HG03066 (cell line): Measurements from ENCODE around the gene UIMC1.

Experiments
- ATAC-seq: cut with Tn5 transposase; IDR thresholded peaks from one replicate; pipeline ENCODE4 v1.9.1; 2021; ENCODE audit warnings: low read depth; ENCODE audit not compliant: unreplicated experiment

Gene UIMC1

DNA sequence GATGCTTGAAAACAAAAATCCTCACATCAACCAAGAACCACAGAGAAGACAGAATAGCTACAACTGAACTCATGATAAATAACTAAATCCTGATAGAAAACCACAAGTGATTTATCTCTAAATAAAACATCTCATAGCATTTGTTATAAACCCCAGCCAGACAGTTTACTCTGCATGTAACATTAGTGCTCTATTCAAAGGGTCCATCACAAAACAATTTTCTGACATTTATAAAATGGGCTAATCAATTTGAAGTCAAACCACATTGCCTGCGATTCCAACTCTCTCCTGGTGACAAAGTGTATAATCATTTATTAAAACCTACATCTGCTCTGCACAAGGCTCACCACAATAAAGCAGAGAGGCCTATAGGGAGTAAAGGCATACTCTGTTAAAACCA is 49.8 kb downstream of the UIMC1 start:
- ATAC-seq = no peak

DNA sequence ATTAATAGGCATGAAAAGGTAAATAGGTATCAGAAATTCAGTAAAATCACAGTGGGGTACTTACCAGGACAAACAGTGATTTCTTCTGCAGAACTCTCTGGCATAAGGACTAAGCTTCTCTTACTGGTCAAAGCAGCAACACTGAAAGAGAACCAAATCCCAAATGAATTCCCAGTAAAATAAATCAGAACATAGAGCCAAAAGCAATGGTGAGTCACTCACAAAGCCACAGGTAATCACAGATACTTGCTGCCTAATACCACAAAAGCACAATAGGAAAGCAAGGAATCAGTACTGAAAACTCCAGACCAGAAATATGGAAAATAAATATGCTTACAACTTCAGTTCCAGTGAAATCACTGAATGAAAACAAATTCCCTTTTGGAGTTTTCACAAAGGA is 50.7 kb downstream of the UIMC1 start:
- ATAC-seq = no peak

DNA sequence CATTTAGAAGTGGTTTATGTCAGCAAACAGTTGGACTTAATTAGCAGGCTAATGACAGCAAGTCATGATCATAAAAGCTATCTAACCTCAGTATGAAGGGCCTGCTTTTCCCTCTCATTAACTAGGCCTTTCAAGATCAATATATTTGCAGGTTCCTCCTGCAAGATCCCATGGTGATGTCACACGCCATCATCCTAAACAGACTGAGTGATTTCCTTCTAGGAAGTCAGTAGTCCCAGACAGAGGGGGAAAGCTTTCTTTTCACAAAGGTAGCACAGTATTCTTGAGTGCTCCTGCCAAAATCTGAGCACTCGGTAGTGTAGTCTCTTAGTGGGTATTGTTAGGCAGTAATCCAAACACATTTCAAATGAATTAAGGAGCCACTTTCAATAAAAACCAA is 52.5 kb downstream of the UIMC1 start:
- no peak for ATAC-seq

DNA sequence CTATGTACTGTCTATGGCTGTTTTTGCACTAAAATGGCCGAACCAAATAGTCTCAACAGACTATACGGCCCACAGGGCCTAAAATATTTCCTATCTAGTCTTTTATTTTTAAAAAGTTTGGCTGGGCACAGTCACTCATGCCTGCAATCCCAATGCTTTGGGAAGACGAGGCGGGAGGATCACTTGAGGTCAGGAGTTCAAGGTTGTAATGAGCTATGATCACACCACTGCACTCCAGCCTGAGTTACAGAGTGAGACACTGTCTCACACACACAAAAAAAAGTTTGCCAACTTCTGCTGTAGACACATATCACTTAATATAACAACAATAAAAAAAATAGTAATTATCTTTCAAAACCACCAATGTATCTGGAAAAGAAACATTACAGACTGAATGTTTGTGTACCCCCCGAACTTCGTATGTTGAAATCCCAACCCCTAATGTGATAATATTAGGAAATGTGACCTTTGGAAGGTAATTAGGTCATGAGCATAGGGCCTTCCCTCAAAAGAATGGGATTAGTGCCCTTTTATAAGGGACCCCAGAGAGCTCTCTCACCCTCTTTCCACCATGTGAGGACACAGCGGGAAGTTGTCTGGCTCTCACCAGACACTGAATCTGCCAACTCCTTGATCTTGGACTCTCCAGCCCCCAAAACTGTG is 53.9 kb downstream of the UIMC1 start:
- ATAC-seq = no peak

DNA sequence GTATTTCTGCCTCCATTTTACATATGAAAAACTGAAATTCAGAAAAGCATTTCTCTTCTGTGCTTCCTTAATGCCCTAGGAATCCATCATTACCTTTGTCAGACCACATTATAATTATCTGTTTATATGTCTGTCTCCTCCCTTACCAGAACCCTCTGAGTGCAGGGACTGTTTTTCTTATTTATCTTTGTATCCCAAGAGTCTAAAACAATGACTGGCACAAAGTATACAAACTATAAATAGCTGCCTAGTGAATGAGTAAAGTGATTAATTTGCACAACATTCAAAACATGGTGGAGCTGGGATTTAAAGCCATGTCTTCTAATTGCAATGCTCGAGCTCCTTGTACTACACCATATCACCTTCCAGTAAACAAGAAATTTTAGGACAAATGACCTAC is 58.1 kb downstream of the UIMC1 start:
- no peak for ATAC-seq

DNA sequence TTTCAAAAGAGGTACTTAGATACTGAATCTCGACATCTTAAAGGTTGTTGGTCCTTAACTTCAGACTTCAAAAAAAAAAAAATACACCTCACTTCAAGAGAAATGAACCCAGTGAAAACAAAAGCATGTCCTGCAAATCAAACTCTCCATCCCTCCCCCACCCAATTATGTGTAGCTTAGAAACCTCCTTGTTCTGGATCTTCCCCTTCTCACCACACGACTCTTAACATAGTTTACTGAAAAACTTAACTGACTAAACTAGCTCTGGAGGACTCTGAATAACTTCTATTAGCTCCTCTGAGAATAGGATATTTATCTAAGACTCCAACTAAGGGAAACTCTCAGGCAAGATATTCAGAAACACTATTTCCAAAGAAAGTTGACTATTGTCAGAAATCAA is 58.7 kb downstream of the UIMC1 start:
- no peak for ATAC-seq

DNA sequence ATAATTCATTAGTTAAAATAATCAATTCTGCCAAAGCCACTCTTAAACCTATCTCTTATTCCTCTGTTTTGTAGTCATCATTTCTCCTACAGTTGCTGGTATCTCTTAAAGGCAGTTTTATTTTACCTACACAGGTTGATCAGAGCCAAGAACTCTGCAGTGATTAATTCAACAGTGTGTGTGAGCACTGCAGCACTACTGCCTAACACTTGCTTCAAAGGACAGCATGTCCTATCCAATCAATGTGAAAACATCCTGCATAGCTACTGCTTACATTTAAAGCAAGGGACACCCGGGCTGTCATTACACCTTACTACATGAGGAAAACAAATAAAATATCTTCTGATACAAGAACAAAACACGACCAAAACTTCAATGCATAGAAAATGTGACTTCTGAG is 62.3 kb downstream of the UIMC1 start:
- no peak for ATAC-seq

DNA sequence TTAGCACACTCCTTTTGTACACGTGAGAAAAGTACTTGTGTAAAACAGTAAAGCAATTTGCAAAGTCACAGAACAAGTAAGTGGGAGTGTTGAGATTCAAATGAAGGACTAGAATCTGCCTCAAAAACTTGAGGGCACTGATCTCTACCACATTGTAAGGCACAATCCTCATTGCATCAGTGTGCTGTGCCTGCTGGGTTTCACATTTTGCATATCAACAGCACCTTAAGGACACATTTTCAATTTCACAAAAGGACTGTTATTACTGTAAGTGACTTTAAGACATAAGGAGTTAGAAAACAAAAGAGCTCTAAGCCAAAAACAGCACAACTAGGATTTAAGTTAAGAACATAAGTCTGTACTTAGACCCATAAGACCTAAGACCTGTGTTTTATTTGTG is 62.8 kb downstream of the UIMC1 start:
- ATAC-seq = no peak

DNA sequence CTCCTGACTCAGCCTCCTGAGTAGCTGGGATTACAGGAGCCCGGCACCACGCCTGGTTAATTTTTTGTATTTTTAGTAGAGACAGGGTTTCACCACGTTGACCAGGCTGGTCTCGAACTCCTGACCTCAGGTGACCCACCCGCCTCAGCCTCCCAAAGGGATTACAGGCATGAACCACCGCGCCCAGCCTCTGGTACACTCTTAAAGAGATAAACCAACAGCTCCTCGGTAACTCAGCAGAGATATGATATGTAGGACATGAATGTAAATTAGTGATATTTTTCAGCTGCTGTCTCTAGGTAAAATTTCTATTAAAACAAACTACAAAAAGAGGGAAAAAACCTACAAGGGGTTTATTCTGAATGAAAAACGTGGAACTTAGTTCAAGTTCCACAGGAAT is 64.6 kb downstream of the UIMC1 start:
- no peak for ATAC-seq

DNA sequence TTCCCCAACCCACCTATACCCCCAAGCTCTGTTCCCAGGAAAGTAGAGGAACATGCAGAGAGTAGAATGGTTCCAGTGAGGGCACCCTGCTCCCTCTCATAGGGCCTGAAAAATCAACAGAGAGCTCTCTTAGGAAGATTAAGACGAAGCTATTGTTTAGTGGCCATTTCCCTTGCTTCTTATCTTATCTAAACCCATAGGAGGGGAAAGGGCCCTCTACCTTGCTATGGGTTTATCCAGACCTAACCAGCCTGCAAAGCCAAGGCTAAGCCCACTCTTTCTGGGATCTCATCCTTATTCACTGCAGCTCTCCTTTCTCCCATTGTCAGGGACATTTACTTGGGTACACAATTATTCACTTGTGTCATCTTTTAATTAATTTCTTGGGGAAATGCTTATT is 68.1 kb downstream of the UIMC1 start:
- ATAC-seq = no peak

DNA sequence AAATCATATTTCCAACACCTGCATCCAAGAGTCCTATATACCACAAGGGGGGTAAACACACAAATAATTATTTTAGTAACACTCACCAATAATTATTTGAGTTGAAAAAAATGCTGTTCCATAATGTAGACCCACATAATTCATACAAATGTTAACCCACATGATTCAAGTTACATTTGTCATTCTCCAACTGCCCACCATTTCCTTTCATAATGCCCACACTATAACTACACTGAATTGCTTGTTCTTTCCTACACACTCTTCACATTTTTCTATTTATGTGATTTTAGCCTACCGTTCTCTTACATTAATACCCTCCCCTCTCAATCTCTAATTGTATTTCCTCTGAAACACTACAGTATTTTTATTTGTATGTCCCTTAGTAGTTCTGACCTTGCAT is 71.6 kb downstream of the UIMC1 start:
- ATAC-seq = no peak

DNA sequence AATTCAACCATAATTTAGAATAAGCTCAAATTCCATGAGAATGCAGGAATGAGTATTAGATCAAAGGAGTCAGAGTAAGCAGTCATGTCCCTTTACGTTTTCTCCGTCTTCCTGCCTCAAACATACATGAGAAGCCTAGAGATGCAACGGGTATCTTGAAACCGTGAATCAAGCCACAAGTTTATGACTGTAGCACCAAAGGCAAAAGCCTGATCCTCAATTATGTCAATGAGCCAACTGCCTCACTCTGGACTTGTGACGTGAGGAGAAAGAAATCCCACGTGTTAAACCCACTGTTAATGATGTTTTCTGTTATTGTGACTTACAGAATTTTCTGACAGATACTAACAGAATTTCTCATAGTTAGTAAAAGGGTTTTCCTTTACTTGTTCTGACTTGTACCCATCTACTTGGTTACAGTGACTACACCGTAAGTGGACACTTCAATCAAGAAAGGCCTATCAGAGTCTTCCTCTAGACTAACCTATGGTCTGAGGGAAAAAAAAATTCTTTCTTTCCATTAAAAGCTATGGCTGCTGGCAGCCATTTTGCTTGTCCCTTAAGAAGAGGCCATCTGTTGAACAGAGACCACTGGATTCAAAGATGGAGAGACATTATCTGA is 72.2 kb downstream of the UIMC1 start:
- no peak for ATAC-seq

DNA sequence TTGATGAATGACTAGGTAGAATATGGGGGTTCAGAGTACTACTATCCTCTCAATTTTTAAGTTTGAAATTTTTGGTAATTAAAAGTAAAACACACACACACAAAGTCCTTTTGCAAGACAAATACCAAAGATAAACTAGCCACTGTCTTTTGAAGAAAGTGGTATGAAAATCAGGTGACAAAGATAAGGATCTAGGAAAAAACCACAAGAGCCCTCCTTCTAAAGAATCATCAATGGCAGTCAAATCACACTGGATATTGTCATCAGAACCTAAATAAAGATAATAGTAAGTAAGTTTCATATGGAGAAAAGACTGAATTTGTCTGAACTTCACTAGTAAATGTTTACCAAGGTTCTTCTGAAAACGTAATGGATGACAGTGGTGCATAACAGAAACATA is 76.9 kb downstream of the UIMC1 start:
- ATAC-seq = no peak

DNA sequence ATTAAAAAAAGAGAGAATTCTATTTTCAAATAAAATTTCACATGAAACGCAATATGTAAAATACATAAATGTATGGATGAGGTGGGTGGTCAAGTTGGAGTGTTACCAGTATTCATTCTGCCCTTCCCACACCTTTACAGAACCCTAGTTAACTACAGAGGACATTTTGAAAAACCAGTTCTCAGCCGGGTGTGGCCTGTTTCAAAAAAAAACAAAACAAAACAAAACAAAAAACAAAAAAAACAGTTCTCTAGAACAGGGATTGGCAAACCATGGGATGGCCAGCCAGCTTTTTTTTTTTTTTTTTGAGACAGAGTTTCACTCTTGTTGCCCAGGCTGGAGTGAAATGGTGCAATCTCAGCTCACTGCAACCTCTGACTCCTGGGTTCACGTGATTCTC is 79.0 kb downstream of the UIMC1 start:
- ATAC-seq = no peak

DNA sequence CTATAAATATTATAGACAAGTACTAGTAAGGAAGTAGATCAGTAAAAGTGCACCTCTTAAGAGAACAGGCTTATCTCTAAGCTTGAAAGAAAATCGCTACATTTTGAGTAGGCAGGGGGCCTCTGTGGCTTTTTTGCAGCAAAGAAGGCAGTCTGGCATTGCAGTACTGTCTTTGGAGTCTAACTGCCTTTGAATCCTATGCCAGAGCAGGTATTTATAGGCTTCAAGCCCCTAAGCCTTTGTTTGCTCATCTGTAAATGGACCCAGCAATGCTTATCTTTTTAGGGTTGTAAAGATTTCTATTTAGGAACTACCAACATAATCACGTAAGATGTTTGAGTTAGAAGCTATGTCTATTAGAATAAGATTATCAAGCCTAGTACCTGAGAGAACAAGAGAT is 83.8 kb downstream of the UIMC1 start:
- ATAC-seq = no peak

DNA sequence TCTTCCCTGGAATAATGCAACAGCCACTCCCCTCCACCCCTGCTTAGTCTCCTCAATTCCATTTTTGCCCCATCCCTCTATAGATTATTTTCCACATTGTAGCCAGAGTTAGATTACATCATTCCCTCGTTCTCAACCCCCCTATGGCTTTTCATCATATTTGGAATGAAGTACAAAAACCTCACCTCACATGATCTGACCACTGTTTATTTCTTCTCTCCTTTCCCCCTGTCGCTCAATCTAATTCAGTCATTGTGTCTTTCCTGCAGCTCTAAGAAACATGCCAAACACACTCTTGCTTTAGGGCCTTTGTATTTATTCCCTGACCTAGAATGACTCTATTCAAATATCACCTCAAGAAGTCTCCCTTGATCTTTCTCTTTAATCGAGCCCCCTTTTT is 84.9 kb downstream of the UIMC1 start:
- ATAC-seq = no peak

DNA sequence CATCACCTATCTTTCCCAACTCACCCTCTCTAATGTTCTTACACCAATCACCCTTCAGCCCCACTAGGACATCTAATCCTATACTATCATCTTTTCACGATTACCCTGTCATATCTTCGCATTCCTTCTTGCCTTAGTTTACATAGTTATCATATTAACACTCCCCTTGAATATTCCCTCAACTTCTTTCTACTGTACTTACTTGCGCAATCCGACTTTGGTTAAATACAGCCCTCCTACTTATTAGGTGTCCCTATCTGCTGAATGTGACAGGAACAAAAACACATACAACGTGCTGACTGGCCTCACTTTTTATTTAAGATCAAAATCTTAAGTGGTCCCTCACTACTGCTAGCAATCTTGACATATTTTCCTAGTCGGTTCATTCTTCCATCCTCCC is 88.0 kb downstream of the UIMC1 start:
- ATAC-seq = no peak

DNA sequence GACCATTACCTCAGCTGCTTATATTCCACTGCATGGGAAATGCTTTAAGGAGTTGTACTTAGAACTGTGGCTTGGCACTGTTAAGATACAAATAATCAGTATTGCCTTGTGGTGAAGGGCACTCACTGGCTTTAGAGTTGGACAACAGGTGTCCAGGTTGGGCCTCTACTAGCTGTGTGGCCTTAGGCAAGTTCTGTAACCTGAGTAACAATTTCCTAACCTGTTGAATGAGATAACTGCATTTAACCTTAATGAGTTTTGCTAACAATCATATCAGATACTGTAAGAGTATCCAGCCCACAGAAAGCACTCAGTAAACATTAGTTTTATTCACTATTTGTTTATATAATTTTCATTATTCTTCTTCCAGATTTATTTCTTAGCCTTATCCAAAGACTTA is 90.2 kb downstream of the UIMC1 start:
- ATAC-seq = no peak

DNA sequence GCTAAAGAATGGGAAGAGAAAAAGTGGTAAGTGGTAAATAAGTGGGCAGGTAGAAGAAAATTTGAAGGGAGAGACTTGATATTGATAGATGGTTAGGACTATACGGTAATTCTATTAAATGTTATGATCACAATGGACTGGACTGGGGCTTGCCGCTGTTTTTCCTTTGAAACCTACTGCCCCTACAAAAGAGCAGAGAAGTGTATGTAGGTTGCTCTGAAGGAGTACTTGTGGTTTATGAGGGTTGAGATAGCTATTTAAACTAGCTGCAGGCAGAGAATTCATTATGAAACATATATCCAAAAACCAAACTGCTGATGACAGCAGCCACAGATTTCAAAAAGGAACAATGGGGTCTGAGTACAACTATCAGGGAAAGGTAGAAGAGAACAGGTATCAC is 90.7 kb downstream of the UIMC1 start:
- no peak for ATAC-seq

DNA sequence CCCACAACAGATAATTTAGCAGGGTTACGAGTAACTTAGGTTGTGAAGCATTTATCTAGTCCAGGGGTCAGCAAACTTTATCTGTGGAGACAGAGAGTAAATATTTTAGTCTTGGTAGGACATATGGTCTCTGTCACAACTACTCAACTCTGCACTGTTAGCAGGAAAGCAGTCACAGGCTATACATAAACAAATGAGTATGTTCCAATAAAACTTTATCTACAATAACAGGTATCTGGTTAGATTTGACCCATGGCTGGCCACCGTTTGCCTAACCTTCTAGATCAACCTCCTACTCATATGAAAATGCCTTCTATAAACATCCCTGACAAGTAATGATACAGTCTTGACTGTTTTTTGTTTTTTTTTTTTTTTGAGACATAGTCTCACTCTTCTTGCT is 94.5 kb downstream of the UIMC1 start:
- ATAC-seq = no peak

DNA sequence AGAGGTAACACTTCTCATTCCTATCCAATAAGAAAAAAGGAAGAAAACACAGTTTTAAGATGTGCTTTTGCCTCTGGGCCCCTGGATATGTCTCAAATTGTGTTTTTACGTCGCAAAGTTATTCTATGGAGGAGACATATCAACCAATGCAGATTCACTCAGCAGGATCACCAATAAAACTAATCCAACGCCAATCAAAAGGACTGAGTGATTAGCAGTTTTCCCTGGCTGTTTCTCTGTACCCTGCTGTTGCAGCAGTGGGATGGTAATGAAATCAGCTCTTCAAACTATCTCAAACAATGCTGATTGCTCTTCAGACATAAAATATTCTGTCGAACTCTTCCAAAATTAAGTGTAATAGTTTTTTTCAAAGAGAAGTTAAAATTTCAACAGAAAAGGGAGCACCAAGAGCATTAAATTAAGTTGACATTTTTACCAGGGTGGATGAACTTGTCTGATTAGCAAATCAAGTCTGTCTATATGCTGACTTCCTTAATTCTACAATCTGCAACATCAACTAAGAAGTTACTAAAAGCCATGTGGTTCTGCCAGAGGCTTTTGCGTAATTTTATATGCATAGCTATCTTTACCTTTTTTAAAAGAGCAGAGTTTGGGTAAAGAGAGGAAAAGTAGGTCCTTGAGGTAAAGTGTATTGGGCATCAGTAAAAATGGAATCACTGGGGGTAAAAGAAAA is 97.8 kb downstream of the UIMC1 start:
- ATAC-seq = no peak

DNA sequence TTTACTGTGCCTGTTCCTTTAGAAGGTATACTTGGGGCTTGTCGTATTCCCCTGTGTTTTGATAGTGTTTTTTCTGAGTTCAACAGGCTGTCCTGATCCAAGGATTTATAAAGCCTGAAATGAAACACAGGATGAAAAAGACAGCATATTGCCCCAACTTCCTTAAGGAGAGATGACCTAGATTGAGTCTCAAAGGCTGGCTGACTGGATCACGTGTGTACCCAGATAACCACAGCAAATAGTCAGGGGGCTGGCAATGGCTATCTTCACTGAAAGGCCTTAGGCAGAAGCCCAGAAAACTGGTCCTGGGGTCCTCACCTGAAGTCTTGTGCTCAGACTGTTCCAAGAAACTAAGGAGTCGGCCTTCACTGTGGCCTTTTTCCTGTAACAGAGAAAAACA is 99.8 kb downstream of the UIMC1 start:
- ATAC-seq = no peak
